GM21528 (cell line): ENCODE data around the gene BMAL1.
A peak's percentile ranks its signal among the peaks of the same experiment; 100 is the strongest.

ENCODE experiments used
- ATAC-seq: cut with Tn5 transposase; IDR thresholded peaks from one replicate; pipeline ENCODE4 v1.9.1; 2021; ENCODE audit warnings: mild to moderate bottlenecking, moderate library complexity; ENCODE audit not compliant: unreplicated experiment, low FRiP score

BMAL1 gene

DNA sequence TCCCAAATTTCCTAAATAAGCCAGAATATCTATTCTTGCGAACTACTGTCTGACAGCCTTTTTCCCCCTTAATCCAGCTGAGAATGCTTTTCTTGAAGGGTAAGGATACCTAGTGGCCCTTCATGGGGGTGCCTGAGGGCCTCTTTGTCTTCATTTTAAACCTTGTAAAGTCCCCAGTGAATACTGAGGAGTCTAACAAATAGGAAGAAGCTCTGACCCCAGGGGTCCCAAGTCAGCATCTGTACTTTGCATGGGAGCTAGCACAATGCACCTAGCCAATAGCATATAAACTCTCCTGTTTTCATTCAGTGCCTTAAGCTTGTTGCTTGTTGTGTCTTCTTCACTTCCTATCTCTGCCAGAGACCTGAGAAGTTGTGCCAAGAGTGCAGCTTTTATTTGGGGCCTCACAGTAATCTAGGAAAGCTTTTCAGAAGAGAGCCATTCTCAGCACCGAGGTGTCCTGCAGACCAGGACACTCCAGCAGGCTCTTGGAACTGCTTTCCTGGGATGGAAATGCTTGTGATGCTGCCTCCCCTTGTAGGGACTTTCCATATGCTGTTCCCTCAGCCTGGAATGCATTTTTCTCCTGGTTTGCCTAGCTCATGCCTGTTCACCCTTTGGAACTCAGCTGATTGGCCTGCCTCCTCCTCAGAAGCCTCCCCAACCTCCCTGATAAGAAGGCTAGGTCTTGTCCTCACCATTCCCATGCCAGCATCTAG, 37.2 kb downstream of the BMAL1 start:
- ATAC-seq, result no peak

DNA sequence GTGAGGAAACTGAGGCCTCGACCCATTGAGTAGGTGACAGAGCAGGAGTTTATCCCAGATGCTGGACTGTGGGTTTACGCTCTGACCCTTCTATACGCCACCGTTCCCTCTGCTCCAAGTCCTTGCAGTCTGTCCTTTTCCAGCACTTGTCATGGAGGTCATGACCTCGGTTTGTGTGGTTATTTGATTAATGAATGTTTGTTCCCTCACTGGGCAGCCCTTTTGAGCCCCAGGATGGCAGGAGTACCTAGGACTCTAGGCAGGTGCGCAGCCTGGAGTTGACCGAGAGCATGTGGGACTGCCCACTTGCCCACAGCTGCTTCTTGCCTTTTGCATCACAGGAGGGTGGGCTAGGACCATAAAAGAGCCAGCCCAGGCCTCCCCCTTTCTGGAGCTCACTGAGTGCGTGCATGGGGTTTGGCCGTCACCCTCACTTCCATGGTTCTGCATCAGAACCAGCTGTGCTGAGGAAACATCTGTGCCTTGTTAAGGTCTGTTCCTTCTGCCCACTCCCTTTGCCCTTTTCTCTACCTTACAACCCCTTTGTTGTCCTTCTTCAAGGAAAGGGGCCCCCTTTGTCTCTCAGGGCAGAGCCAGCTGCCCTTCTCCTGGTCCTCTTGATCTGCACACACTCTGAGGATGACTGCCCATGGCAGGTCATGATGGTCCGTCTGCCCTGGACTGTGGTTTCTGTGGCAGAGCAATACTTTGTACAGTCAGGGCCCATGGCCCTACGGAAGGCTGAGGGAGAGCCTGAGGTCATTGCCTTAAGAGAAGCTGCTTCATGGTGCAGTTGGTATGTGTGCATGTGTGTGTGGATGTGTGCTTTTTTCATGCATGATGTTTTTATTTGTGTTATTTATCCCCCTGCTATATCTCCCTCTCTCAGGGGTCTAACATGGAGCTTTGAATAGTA, 38.2 kb downstream of the BMAL1 start:
- no peak for ATAC-seq

DNA sequence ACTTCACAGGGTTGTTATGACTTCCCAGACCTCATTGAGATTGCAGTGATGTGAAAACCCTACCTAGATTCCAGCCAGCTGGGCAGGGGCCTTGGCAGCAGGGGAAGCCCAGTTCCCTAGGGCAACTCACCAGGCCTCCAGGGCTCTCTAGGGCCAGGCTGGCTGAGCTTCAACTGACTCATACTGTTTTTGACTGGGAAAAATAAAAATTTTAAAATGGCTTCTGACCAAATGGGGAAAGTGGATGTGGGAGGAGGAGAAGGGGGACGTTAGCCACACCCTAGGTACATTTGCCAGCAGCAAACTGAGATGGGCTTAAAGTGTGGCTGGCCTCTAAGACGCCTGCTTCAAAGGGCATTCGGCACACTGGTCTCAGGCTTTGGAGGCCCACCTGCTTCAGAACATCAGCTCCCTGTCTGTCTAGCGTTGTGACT, 39.0 kb downstream of the BMAL1 start:
- ATAC-seq, result no peak

DNA sequence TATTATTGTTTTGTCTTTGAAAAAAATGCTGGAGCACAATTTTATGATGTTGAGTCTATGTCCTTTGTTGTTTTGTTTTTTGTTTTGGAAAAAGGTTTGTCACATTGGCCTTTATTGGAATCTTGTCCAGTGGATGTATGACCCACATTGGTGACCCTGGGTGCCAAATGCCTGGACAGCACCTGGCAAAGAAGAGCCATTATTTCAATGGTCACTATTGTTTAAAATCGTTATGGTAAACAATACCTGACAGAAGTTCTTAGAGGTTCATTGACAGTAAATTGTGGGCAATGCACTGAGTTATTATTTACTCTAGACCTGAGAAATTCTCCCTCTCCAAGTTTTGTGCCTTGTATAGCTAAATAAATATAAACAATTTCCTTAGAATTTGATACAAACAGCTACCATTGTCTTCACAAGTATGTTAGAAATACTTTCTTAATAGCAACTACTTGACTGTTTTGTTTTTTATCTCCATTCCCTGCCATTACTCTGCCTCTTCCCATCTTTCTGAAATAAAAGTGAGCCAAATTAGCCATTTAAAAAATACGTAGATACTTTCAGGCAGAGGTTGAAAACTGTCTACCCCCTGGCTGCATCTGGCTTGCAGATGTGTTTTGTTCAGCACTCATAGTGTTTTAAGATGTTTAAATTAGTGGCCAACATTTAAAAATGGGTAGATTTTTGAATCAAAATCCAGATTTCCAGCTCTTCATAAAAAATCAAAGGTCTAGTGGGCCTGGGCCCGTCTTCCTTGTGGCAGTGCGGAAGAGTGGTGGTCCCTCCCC, 39.9 kb downstream of the BMAL1 start:
- ATAC-seq, result no peak

DNA sequence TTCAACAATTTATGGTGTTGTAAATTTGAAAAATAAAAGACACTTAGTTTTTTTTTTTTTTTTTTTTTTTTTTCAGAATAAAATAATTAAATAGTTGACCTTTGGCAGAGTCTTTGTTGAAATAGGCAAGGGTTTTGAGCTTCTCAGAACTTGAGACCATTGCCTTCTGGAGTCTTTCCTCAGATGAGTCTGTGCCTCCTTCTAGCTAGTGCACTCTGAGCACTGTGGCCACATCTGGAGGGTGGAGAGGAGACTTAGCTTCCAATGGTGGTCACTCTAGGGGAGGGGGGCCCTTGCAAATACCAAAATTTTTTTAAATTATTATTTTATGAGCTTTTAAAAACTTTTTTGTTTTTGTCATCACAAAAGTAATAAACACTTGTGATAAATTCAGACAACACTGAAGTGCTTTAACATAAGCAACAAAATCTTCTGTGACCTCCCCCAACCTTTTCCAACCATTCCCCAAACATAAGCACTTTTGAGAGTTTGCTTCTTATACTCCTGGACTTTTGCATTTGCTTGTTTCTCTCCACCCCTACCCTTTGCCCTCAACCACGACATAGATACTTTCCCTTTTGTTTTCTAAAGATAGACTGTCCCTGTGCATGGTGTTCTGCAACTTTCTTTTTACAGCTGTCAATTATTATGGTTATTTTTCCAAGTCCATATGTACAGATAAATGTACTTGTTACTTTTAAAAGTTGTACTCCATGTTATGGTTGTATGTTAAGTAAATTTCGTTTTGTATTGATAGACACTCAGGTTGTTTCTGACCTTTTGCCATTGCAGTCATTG, 41.1 kb downstream of the BMAL1 start:
- peak; percentile 87 for ATAC-seq

DNA sequence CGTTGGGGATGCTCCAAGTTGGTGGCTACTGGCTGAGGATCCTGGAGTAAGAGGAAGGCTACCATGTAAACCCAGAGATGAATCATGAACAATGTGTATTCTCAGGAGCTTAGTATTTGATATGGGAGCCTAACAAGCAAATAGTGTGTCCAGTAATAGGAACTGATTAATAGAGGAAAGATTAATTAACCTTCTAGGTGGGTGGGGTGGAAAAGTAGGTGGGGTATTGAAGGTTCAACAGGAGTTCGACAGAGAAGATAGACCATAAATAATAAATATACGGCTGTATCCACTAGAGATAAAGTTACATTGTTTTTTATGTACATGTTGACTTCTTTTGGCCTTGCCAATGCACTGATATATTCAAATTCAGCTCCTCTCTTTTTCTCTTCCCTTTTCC, 43.1 kb downstream of the BMAL1 start:
- no peak for ATAC-seq

DNA sequence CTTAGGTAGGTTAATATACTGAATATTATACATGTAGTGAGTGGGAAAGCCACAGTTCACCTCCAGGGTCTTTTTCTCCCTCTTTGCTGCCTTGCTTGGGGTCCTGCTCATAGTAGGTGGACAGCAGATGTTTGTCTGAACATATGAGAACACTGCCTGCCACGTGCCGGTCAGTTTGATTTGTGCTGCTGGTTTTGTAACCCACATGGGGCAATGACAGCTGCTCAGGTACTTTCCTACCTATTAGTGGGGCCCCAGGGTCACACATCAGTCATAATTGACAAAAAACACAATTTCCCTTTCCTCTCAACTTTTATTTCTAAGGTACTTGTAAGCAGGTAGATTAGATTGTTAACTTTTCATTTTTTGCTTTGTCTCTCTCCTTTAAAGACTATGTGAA, 43.8 kb downstream of the BMAL1 start:
- no peak for ATAC-seq

DNA sequence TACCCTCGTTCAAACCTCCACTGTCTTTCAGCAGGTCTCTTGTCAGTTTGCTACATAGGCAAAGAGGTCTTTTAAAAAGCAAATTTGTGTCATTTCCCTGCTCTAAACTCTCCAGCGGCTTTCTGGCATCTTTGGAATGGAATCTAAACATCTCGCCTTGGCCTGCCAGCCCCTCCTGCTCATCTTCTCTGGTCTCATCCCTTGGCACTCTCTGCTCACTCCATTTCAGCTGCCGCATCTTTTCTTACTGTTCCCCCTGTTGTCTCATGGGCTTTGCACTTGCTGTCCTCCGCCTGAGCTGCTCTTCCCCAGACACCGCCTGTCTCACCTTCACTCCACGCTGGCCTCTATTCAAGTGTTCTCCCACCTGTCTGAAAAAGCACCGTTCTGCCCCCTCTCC, 46.6 kb downstream of the BMAL1 start:
- ATAC-seq, result no peak

DNA sequence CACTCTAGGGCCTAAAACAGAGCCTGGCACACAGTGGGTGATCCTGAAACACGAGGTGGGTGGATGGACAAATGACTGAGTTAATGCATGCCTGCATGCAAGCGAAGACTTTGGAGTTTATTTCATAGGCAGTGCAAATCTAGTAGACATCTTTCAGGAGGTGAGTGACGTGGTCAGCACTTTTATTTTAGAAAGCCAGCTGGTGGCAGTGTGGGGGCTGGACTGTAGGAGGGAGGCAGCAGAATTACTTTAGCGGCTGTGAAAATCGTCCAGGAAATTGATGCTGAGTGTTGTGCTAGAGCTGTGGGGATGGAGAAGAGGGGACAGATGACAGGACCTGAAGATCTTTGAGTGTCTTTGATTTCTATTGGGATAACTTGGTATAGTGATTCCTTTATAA, 47.1 kb downstream of the BMAL1 start:
- ATAC-seq, result no peak

DNA sequence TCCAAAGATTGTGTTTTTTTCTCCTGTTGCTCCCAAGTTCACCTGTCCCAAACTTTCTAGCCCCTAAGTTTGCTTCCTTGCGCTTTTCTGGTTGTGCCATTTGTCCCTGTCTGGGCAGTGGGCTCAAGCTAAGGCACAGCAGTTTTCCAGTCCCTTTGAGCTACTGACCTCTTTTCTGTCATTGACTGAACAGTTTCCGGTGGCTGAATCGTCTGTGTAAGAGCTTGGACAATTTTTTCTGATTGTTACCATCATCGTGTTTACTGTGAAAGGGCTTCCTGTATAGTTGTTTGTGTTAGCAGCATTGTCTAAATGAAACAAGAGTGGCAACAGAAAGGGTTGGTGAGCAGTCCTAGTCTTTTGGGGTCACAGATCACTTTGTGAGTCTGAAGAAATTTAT, 49.8 kb downstream of the BMAL1 start:
- no peak for ATAC-seq

DNA sequence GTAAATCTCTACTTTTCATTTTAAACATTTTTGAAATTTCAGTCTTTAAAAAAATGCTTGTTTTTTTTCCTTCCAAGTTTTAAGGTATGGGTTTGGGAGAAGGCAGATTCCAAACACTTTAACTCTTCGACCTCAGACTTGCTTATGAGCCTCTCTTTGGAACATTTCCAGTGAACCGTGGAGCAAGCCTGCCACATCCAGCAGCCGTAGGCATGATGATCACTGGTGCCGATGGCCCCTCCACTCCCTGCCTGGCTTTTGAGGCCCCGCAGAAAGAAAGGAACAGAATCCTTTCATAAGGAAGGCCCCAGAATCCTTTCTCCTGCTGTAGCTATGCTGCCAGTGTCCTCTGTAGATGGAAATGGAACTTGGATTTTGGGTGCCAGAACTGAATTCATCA, 50.7 kb downstream of the BMAL1 start:
- no peak for ATAC-seq

DNA sequence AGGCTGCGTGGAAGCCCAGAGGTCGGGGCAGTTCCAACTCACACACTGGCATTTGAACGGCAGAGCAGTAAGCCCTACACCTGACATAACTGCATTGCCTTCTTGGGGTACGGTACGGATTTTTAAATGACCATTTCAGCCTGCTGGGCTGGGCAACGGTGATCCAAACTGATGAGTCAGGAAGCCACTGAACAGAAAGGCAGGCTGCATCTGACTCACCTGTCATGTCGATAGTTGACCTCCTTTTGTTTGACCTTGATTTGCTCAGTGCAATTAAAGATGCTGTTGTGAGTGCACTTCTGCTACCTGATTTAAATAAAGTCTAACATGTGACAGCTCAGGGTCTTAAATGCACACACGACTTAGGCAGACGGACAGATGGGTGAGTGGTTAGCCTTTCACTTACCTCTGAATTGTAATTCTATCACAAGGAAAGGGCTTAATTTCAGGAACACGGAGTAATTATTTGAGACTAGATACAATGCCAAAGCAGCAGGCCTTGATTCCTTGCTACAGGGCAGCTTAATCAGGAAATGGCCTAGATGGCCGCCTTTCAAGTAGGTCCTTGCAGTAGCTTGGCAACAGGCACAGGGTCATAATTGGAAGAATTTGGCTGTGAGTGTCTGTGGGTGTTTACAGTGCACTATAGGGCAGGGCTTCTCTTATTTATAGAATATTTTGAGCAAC, 52.2 kb downstream of the BMAL1 start:
- no peak for ATAC-seq

DNA sequence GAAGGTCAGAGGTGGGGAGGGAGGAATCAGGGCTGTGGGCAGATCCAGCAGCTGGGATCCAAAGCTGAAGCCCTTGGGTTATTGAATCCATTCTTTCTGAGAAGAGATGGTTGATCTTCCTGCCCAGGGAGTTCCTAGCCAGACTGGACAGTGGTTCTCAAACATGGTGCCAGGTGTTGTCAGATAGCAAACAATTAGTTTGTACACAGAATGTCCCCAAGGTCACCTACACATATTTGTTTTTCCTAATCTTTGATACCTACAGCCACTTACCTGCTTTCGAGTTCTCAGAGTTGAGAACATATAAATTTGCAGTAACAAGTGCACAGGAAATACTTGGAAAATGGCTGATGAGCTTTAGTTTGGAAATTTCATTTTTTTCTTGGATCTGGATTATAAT, 54.5 kb downstream of the BMAL1 start:
- ATAC-seq, result no peak

DNA sequence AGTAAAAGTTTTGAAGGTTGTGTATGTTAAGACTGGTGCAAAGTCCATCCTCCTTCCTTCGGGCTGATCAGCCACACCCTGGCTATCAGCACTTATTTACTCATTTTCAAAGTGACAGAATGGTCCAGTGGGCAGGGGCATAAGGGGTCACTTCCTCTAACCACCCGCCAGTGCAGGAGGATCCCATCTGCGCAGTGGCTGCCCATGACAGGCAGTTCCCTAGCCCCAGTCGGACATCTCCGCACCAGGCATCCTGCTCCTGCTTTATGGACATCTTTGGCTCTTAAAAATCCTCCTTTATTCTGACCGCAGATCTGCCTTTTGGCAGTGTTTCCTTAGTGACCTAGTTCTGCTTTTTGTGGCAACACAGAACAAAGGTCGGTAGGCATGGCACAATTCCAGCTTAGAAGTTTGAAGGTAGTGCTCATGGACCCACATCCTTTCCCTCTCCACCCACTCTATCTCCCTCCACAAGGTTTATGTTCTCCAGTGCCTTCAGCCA, 55.9 kb downstream of the BMAL1 start:
- no peak for ATAC-seq

DNA sequence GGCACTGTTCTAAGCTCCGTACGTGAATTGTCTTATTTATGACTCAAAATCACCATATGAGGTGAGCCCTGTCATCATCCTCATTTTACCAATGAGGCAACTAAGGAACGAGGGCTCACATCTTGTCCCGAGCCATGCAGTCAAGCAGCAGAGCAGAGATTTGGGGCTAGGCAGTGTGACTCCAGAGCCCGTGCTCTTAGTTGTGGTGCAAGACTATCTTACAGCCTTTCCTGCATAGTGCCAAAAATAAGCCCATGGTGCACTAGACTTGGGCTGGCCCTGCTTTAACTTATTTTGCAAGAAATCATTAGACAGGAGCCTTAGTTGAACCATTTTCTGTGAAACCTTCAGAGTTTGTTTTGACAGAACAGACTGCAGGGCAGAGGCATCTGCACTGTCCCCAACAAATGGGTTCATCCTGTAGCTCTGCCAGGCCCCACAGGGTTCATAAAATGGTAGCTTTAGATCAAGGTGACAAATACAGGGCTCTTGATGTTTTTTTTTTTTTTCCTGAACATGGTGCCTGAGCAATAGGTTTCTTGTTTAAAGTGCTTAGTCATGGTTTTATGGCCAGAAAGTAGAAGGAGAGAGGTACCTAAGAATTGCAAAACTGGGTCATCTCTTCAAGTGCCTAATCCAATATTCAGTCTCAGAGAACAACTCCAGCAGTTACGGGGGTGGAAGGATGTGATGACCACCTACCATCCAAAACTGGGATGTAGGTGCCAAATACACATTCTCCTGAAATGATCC, 56.6 kb downstream of the BMAL1 start:
- ATAC-seq, result no peak

DNA sequence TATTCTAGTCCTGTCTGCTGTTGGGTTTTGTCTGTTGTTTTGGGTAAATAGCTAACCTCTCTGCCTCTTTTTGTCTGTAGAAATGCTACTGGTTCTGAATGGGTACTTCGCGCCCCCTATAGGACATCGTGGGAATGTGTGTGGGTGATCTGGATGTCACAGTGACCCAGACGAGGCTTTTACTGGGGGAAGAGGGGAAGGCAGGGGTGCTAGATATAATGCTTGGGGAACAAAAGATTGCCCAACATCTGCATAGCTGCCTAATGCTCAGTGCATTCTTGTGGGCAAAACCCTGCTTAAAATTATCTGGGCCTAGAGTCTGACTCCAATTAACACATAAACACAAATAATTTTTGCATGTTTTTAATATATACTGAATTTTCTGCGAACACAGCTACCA, 57.7 kb downstream of the BMAL1 start:
- ATAC-seq, result peak; percentile 35

DNA sequence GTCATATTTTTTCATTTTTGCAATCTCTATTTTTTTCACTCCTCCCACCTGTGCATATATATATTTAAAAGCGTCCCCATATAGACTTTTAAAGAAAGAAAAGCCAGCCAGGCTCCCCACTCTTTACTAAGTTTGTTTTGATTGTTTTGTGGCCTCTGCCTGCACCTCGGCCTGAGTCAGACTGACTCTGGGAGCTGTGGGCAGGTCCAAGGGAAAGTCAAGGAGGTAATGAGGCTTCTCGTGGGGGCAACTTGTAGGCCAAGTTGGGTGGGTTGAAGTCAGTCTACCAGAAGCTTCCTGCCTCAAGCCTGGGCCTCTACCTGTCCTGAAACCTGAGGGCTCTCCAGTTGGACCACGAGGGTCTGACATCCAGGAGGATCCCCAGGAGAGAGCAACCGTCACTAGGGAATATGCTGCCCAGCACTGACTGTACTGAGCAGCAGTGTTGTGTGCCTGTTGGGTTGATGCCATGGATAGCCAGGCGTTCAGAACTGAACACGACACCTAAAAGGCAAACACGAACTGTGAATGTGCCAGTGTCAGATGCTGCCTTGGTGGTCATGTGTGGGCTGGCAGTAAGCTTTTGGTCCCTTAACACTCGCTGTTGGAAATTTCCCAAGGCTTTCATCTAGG, 58.8 kb downstream of the BMAL1 start:
- ATAC-seq, result no peak

DNA sequence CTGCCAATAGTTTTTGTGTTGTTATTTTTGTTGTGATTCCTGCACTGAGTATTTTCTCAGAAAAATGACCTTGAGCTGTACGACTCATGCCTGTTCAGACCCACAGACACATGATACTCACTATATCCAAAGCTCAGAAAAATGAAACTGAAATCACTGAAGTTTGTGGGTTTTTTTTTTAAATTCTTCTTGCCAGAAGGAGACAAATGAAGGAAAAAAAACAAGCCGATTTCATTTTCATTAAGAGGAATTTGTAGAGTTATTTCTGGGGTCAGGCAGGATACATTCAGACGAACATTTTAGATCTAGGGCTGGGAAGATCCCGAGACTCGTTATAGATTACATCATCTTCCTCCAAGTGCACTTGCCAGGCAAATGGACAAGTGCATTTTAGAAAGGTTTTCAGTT, 60.4 kb downstream of the BMAL1 start:
- peak; percentile 43 for ATAC-seq
